ENCODE measurements around the gene EPHA8.

Gene EPHA8

DNA sequence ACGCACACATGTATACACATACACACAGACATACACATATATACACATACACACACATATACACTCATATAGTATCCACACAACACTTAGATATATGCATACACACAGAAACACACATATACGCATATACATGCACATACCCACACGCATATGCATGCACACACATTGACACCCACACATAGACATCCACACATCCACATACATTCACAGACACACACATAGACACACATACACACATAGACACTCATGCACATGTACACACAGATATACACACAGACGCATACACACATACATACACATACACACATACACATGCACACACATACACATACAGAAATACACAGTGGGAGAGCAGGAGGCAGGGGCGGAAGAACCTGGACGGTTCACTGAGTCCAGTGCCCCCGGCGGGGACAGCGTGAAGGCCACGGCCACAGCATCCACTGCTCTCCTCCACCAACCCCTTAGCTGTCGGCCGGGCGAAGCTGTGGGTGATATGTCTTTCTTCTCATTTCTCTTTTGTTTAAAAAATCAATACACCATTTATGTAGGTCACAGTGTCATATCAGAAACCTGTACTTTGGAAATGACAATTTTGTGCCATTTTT lies 86.9 kb downstream of the EPHA8 start:
- no peak for DNase-seq
- Histone ChIP-seq H3K36me3 (replicated peaks) (no peaks in the 10 kb centered on the region), H3K27ac (no peak overlapping the region), H3K4me3 (ENCODE audit: low read depth, low read length) (no peak overlapping the region), H3K27me3 (replicated peaks) (peaks cover 16% of the 10 kb centered on the region)
- TF ChIP-seq, protein P1, sequence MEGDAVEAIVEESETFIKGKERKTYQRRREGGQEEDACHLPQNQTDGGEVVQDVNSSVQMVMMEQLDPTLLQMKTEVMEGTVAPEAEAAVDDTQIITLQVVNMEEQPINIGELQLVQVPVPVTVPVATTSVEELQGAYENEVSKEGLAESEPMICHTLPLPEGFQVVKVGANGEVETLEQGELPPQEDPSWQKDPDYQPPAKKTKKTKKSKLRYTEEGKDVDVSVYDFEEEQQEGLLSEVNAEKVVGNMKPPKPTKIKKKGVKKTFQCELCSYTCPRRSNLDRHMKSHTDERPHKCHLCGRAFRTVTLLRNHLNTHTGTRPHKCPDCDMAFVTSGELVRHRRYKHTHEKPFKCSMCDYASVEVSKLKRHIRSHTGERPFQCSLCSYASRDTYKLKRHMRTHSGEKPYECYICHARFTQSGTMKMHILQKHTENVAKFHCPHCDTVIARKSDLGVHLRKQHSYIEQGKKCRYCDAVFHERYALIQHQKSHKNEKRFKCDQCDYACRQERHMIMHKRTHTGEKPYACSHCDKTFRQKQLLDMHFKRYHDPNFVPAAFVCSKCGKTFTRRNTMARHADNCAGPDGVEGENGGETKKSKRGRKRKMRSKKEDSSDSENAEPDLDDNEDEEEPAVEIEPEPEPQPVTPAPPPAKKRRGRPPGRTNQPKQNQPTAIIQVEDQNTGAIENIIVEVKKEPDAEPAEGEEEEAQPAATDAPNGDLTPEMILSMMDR (IDR thresholded peaks at IDR 0.05; ENCODE audit: low read depth, low read length, missing control alignments): no peak
- in situ Hi-C loops (cut with HindIII; ENCODE audit: low pct_ligation_motif_present, low sequenced_read_pairs): no loop called here

DNA sequence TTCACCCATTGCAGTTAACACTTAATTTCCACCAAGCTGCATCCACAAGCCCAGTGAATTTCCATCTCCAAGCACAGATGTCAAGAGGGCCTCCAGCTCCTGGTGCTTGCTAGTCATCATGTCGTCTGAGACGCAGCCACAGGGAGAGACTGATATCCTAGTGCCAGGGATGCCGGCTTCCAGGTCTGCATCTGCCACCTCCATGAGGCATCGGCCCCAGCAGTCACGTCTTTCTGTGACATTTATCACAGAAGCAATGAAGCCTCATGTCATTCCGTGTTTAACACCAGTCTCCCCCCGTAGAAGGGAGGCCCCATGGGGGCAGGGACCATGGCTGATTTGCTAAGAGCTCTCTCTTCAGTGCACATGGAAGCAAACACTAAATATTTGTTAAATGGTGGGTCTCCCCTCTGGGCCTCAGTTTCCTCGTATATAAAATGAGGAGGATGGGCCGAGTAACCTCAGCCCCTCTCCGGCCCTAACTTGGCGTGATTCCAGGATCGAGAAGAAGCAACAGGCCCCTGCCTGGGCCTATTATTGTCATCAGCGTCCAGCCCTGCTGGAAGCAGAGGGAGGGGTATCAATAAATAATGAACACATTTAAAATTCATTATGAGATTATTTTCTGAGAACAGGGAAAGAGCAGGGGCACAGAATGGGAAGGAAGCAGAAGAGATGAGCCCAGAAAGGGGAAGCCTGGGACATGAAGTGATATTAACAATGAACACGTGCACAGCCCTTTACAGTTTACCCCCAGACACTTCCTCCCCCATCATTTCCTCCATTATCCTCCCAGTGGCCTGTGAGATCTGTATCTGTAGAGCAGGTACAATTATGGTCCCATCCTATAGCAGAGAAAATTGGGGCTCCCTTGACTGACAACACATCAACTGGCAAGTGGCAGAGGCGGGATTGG lies 88.9 kb downstream of the EPHA8 start:
- Histone ChIP-seq H3K27ac (no peak overlapping the region), H3K27me3 (replicated peaks) (peaks cover 24% of the 10 kb centered on the region), H3K36me3 (replicated peaks) (no peaks in the 10 kb centered on the region), H3K4me3 (ENCODE audit: low read depth, low read length) (no peak overlapping the region)
- in situ Hi-C loops (cut with HindIII; ENCODE audit: low pct_ligation_motif_present, low sequenced_read_pairs): no loop called here
- TF ChIP-seq, protein P1 (IDR thresholded peaks at IDR 0.05; ENCODE audit: low read depth, low read length, missing control alignments): no peak
- DNase-seq: no peak

DNA sequence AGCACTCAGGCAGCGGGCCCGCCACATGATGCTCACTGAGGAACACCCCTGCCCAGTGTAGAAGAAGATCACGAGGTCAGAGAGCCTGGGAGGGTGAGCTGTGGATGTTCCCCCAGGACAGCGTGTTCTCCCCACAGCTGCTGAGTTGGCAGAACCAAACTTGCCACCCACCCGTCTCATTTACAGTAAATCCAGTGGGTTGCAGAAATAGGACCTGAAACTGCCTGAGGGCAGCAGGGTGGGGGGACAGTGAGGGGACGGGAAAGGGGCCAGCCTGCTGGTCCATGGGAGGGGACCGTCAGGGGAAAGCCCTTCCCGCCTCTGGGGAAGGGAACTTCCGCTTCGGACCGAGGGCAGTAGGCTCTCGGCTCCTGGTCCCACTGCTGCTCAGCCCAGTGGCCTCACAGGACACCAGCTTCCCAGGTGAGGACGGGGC lies 89.6 kb downstream of the EPHA8 start, which contains the start of gene C1QB:
Gene C1QB (plus strand): TSS at position 356 of the 436 bp plus-strand sequence. CDS start 6,227 bp downstream, outside the sequence.
- Histone ChIP-seq H3K36me3 (replicated peaks) (no peaks in the 10 kb centered on the region), H3K27me3 (replicated peaks) (peaks cover 24% of the 10 kb centered on the region), H3K27ac (no peak within 1 kb of the TSS), H3K4me3 (ENCODE audit: low read depth, low read length) (no peak within 1 kb of the TSS)
- in situ Hi-C loops (cut with HindIII; ENCODE audit: low pct_ligation_motif_present, low sequenced_read_pairs): no loop called here
- TF ChIP-seq, protein P1 (IDR thresholded peaks at IDR 0.05; ENCODE audit: low read depth, low read length, missing control alignments): no peak
- DNase-seq: no peak
